Measurements from ENCODE around the gene PCSK2.

PCSK2 gene

GRCh38 chr20:17491488-17491887 lies 264.6 kb downstream of the PCSK2 start:
- no peak for FAIRE-seq
- no peak for TF ChIP-seq POLR2A (IDR thresholded peaks at IDR 0.05; ENCODE audit: low read depth, low read length)
- no peak for DNase-seq (ENCODE audit: insufficient read length, low spot score)

- DNase-seq (ENCODE audit: insufficient read length, low spot score) (no peak), FAIRE-seq (no peak)
- no peak for TF ChIP-seq POLR2A (IDR thresholded peaks at IDR 0.05; ENCODE audit: low read depth, low read length)
Measured at GRCh38 chr20:17493173-17493572, 266.3 kb downstream of the PCSK2 start.

GRCh38 chr20:17494201-17494600 lies 267.4 kb downstream of the PCSK2 start:
- TF ChIP-seq POLR2A (IDR thresholded peaks at IDR 0.05; ENCODE audit: low read depth, low read length), result no peak
- FAIRE-seq (no peak), DNase-seq (ENCODE audit: insufficient read length, low spot score) (no peak)

GRCh38 chr20:17495826-17496225 lies 269.0 kb downstream of the PCSK2 start:
- DNase-seq (ENCODE audit: insufficient read length, low spot score), result no peak
- no peak for TF ChIP-seq POLR2A (IDR thresholded peaks at IDR 0.05; ENCODE audit: low read depth, low read length)
- FAIRE-seq, result no peak

- TF ChIP-seq POLR2A (IDR thresholded peaks at IDR 0.05; ENCODE audit: low read depth, low read length), result no peak
- no peak for FAIRE-seq
- DNase-seq (ENCODE audit: insufficient read length, low spot score), result no peak
Measured at GRCh38 chr20:17497821-17498580, 271.2 kb downstream of the PCSK2 start.

GRCh38 chr20:17498641-17499040 lies 271.8 kb downstream of the PCSK2 start:
- TF ChIP-seq POLR2A (IDR thresholded peaks at IDR 0.05; ENCODE audit: low read depth, low read length), result no peak
- FAIRE-seq (no peak), DNase-seq (ENCODE audit: insufficient read length, low spot score) (no peak)

GRCh38 chr20:17499041-17499440 lies 272.2 kb downstream of the PCSK2 start:
- FAIRE-seq (no peak), DNase-seq (ENCODE audit: insufficient read length, low spot score) (no peak)
- TF ChIP-seq POLR2A (IDR thresholded peaks at IDR 0.05; ENCODE audit: low read depth, low read length), result no peak

- TF ChIP-seq POLR2A (IDR thresholded peaks at IDR 0.05; ENCODE audit: low read depth, low read length), result no peak
- DNase-seq (ENCODE audit: insufficient read length, low spot score), result no peak
- no peak for FAIRE-seq
Measured at GRCh38 chr20:17500271-17500670, 273.4 kb downstream of the PCSK2 start.

GRCh38 chr20:17500826-17501225 lies 274.0 kb downstream of the PCSK2 start:
- FAIRE-seq (no peak), DNase-seq (ENCODE audit: insufficient read length, low spot score) (no peak)
- no peak for TF ChIP-seq POLR2A (IDR thresholded peaks at IDR 0.05; ENCODE audit: low read depth, low read length)

- no peak for TF ChIP-seq POLR2A (IDR thresholded peaks at IDR 0.05; ENCODE audit: low read depth, low read length)
- FAIRE-seq, result no peak
Measured at GRCh38 chr20:17501701-17502100, 274.9 kb downstream of the PCSK2 start.

GRCh38 chr20:17502105-17502504 lies 275.3 kb downstream of the PCSK2 start:
- no peak for DNase-seq (ENCODE audit: insufficient read length, low spot score)
- no peak for TF ChIP-seq POLR2A (IDR thresholded peaks at IDR 0.05; ENCODE audit: low read depth, low read length)
- no peak for FAIRE-seq

More at GRCh38 chr20:17501701-17502100, 274.9 kb downstream of the PCSK2 start:
- no peak for DNase-seq (ENCODE audit: insufficient read length, low spot score)

GRCh38 chr20:17503301-17504065 lies 276.6 kb downstream of the PCSK2 start:
- TF ChIP-seq POLR2A (IDR thresholded peaks at IDR 0.05; ENCODE audit: low read depth, low read length), result no peak
- no peak for DNase-seq (ENCODE audit: insufficient read length, low spot score)
- FAIRE-seq, result no peak

GRCh38 chr20:17504066-17504897 lies 277.4 kb downstream of the PCSK2 start:
- no peak for TF ChIP-seq POLR2A (IDR thresholded peaks at IDR 0.05; ENCODE audit: low read depth, low read length)
- DNase-seq (ENCODE audit: insufficient read length, low spot score) (no peak), FAIRE-seq (no peak)
